Activated CD4-positive, CD25-positive, alpha-beta regulatory T cell treated with anti-CD3 and anti-CD28 coated beads, Interleukin-2, amount 50 U/mL, for 16 hours (primary cell): Measurements from ENCODE around the gene SPX.

ENCODE experiments used
- DNase-seq: peaks from one replicate; pipeline ENCODE4 v3.0.0-alpha.2; 2020; ENCODE audit warnings: low read depth, low spot score

The SPX gene

DNA sequence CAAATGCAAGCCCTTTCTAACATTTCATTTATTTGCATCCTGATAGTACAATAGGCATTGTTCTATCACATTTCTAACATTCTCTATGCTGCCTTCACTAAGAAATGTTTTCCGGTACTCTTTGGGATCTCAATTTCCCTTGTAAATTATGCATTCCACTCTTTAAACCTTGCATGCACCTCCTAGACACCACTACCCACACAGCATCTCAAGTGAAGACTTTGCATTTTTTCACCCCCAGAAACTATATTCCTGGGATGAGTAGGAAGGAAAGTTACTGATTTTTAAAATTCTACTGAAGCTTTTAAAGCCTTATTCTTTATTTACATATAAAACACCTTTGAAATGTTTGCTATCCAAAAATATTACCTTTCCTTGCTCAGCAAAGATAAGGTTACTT lies 51.4 kb downstream of the SPX start:
- no peak for DNase-seq

- no peak for DNase-seq
Observed at GRCh38 chr12:21580748-21581516, 54.8 kb downstream of the SPX start.
